Thyroid gland (tissue), 4 donors: ENCODE data around the gene TRAM2.

ENCODE experiments used
- CTCF ChIP-seq, 6 experiments: fragments of 200-600 bp in 3 of 6; fragments of 450-650 bp in 3 of 6; sonication (generic) in 3 of 6; IDR thresholded peaks; one replicate each; pipeline ENCODE4 v1.5.1; 2016 to 2019; ENCODE audit warnings: antibody characterized with exemption in 6 of 6, mild to moderate bottlenecking in 2 of 6, inconsistent platforms in 1 of 6, moderate library complexity in 1 of 6
- POLR2A ChIP-seq, 2 donors: fragments of 450-650 bp; IDR thresholded peaks; one replicate each; pipeline ENCODE4 v1.6.1; 2017; ENCODE audit warnings: antibody characterized with exemption in 2 of 2, mild to moderate bottlenecking in 2 of 2, moderate library complexity in 1 of 2

- TF ChIP-seq CTCF (IDR thresholded peaks at IDR 0.05), result no peak
- no peak for TF ChIP-seq POLR2A (IDR thresholded peaks at IDR 0.05)
Measured at GRCh38 chr6:52554684-52555280, 22.1 kb downstream of the TRAM2 start.
